Measurements from ENCODE around the gene MKX. TPM values are rescaled to one million over a fixed set of nuclear protein-coding genes. Genes with fewer than 3 reads are reported as not detected.

The MKX gene
- total RNA-seq, 4 donors from 2014 or later, result 0.84 to 1.3 (median 1.1) TPM

GRCh38 chr10:27646604-27647175, 98.9 kb downstream of the MKX start:
- WGBS, 2 donors, result 55 to 59% methylated on average over 4 of the region's 4 CpGs
- DNase-seq (ENCODE audit: low spot score in 2 of 2), result no peak
- H3K4me3 ChIP-seq (ENCODE audit: low read depth, poor library complexity, severe bottlenecking), result no peak overlapping the region
- TF ChIP-seq CTCF (IDR thresholded peaks at IDR 0.05), result no peak
- TF ChIP-seq POLR2A (IDR thresholded peaks at IDR 0.05), result no peak
- intact Hi-C loops (cut with DNase I; ENCODE audit: low total_unique reads), result no loop called here

GRCh38 chr10:27646194-27646593, 99.4 kb downstream of the MKX start:
- TF ChIP-seq POLR2A (IDR thresholded peaks at IDR 0.05) (no peak), CTCF (IDR thresholded peaks at IDR 0.05) (no peak)
- WGBS, 2 donors, result 83 to 84% methylated on average over 4 of the region's 4 CpGs
- no peak for DNase-seq (ENCODE audit: low spot score in 2 of 2)

GRCh38 chr10:27644307-27644939, 101.2 kb downstream of the MKX start:
- TF ChIP-seq CTCF (IDR thresholded peaks at IDR 0.05) (no peak), POLR2A (IDR thresholded peaks at IDR 0.05) (no peak)
- intact Hi-C loops (cut with DNase I; ENCODE audit: low total_unique reads), result no loop called here

More at GRCh38 chr10:27646194-27646593, 99.4 kb downstream of the MKX start:
- intact Hi-C loops (cut with DNase I; ENCODE audit: low total_unique reads), result no loop called here
- no peak overlapping the region for H3K4me3 ChIP-seq (ENCODE audit: low read depth, poor library complexity, severe bottlenecking)

GRCh38 chr10:27643301-27643700, 102.3 kb downstream of the MKX start:
- intact Hi-C loops (cut with DNase I; ENCODE audit: low total_unique reads), result no loop called here
- TF ChIP-seq CTCF (IDR thresholded peaks at IDR 0.05) (no peak), POLR2A (IDR thresholded peaks at IDR 0.05) (no peak)
- 33 to 41% methylated on average over 2 of the region's 2 CpGs for WGBS, 2 donors
- no peak overlapping the region for H3K4me3 ChIP-seq (ENCODE audit: low read depth, poor library complexity, severe bottlenecking)
- DNase-seq (ENCODE audit: low spot score in 2 of 2), result no peak

More at GRCh38 chr10:27644307-27644939, 101.2 kb downstream of the MKX start:
- no peak for DNase-seq (ENCODE audit: low spot score in 2 of 2)
- 88 to 91% methylated on average over 5 of the region's 5 CpGs for WGBS, 2 donors
- H3K4me3 ChIP-seq (ENCODE audit: low read depth, poor library complexity, severe bottlenecking), result no peak overlapping the region

- TF ChIP-seq CTCF (IDR thresholded peaks at IDR 0.05), result no peak
- TF ChIP-seq POLR2A (IDR thresholded peaks at IDR 0.05), result no peak
- no peak for DNase-seq (ENCODE audit: low spot score in 2 of 2)
- intact Hi-C loops (cut with DNase I; ENCODE audit: low total_unique reads), result no loop called here
- H3K4me3 ChIP-seq (ENCODE audit: low read depth, poor library complexity, severe bottlenecking), result no peak overlapping the region
- 92 to 96% methylated on average over 2 of the region's 2 CpGs for WGBS, 2 donors
Measured at GRCh38 chr10:27642023-27642589, 103.5 kb downstream of the MKX start.

Data from lower leg skin (tissue), 4 donors.